ENCODE measurements around the gene FKBP5.

DNA sequence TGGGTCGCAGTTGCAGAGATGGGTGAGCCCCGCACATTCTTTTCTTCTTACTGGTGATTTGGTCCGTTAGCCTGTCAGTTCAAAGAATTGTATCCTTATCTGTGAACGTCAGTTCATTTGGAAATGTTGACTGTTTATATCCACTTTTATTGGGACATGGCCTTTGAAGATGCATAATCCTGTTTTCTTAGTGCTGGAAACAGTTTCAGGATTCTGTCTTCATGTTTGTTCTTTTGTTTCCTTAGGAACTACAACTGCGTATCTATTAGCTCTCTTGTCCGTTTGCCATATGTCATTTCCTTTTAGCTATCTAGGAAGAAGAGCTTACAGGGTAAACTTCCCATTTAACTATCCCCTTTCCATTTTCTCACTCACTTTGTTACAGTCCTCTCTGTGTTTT is 141.0 kb downstream of the FKBP5 start:
- TF ChIP-seq, protein P1, sequence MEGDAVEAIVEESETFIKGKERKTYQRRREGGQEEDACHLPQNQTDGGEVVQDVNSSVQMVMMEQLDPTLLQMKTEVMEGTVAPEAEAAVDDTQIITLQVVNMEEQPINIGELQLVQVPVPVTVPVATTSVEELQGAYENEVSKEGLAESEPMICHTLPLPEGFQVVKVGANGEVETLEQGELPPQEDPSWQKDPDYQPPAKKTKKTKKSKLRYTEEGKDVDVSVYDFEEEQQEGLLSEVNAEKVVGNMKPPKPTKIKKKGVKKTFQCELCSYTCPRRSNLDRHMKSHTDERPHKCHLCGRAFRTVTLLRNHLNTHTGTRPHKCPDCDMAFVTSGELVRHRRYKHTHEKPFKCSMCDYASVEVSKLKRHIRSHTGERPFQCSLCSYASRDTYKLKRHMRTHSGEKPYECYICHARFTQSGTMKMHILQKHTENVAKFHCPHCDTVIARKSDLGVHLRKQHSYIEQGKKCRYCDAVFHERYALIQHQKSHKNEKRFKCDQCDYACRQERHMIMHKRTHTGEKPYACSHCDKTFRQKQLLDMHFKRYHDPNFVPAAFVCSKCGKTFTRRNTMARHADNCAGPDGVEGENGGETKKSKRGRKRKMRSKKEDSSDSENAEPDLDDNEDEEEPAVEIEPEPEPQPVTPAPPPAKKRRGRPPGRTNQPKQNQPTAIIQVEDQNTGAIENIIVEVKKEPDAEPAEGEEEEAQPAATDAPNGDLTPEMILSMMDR (IDR thresholded peaks at IDR 0.05) = no peak
- TF ChIP-seq EZH2 (IDR thresholded peaks at IDR 0.05; ENCODE audit: borderline replicate concordance, insufficient read depth, low read depth, low read length, poor library complexity, severe bottlenecking) = no peak

Measured in B cell (primary cell).